ENCODE results near the gene CFAP221. TPM values are rescaled to one million over a fixed set of nuclear protein-coding genes. Genes with fewer than 3 reads are reported as not detected.

The CFAP221 gene
- total RNA-seq, 2 experiments from 2014 or later, result not detected

DNA sequence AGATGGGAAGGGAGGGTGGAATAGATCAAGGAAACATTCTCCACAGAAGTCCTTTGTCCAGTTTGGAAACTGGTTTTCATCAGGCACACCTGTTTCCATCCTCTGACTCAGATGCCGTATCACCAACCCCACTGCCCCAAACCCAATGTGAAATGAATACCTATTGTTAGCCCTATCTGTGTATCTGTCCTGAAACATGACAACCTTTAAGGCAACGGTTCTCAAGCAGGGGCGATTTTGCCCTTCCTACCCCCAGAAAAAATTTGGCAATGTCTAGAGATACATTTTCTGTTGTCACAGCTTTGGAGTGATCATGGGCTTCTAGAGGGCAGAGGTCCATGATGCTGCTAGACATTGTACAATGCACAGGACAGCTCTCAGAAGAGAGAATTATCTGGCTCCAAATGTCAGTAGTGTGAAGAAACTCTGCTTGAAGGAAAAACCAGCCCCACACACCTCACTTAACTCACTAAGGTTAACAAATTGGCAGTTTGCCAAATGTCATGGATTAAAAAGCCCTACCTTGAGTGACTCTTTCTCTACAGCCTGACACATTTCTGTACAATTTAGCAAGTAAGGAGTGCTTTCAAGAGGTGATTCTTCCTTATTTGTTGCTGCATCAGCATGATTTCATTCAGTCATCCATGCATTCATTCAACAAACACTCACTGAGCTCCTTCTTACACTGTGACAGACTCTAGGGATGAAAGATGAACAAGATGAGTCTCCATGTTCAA lies 23.4 kb upstream of the CFAP221 start:
- no peaks in the 10 kb centered on the region for H3K9me3 Mint-ChIP-seq (ENCODE audit: low read depth)
- no peak overlapping the region for H3K4me3 Mint-ChIP-seq
- H3K27me3 Mint-ChIP-seq, result peaks cover 35% of the 10 kb centered on the region
- ChIA-PET CTCF (no interaction called here), POLR2A (no interaction called here)
- H3K4me1 Mint-ChIP-seq, result no peaks in the 10 kb centered on the region
- no peaks in the 10 kb centered on the region for H3K36me3 Mint-ChIP-seq (ENCODE audit: low read depth)
- no peak overlapping the region for H3K27ac Mint-ChIP-seq
- no peak for DNase-seq
- ATAC-seq, result no peak
- intact Hi-C loops (cut with DNase I, micrococcal nuclease), result no loop called here

- ATAC-seq (no peak), DNase-seq (no peak)
- peaks cover 33% of the 10 kb centered on the region for H3K27me3 Mint-ChIP-seq
- no peak overlapping the region for H3K27ac Mint-ChIP-seq
- CTCF ChIA-PET, result no interaction called here
- POLR2A ChIA-PET, result no interaction called here
- no peaks in the 10 kb centered on the region for H3K36me3 Mint-ChIP-seq (ENCODE audit: low read depth)
- H3K4me3 Mint-ChIP-seq, result no peak overlapping the region
- no peaks in the 10 kb centered on the region for H3K9me3 Mint-ChIP-seq (ENCODE audit: low read depth)
- H3K4me1 Mint-ChIP-seq, result no peaks in the 10 kb centered on the region
- intact Hi-C loops (cut with DNase I, micrococcal nuclease), result no loop called here
These were observed 22.7 kb upstream of the CFAP221 start for GRCh38 chr2:119521433-119522050.

- H3K4me3 Mint-ChIP-seq, result no peak overlapping the region
- CTCF ChIA-PET, result interaction anchor here (0.6 kb wide), 1 partner anchor 57 kb away, joined by 3 read pairs; no protein-coding TSS in a partner anchor
- H3K9me3 Mint-ChIP-seq (ENCODE audit: low read depth), result no peaks in the 10 kb centered on the region
- H3K36me3 Mint-ChIP-seq (ENCODE audit: low read depth), result no peaks in the 10 kb centered on the region
- no peak for ATAC-seq
- intact Hi-C loops (cut with DNase I, micrococcal nuclease), result no loop called here
- peaks cover 35% of the 10 kb centered on the region for H3K27me3 Mint-ChIP-seq
- DNase-seq, result no peak
- POLR2A ChIA-PET, result no interaction called here
- no peaks in the 10 kb centered on the region for H3K4me1 Mint-ChIP-seq
- no peak overlapping the region for H3K27ac Mint-ChIP-seq
These were observed 21.6 kb upstream of the CFAP221 start for GRCh38 chr2:119522671-119523070.

DNA sequence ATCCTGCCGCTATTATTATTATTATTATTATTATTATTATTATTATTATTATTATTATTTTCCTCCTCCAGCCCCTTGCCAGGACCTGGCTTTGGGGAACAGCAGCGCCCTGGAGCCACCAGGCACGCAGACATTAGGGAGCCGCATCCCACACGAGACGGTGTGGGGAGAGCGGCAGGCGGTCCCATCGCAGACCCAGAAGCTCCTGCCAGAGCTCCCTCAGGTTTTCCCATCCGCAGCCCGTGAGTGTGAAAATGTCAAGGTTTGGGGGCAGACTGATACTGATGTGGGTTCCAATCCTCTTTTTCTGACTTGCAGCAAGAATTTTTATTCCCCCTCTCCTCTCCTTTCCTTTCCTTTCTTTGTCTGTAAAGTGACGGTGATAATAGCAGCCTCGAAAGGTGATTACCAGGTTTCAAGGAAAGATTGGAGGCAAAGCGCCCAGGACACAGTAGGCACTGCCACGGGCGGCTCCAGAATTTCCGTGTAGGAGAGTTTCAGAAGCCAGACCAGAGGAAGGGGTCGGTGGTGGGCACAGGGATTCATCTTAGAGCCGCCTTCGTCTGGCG lies 20.8 kb upstream of the CFAP221 start:
- ChIA-PET CTCF (interaction anchor here (0.6 kb wide), 1 partner anchor 56 kb away, joined by 3 read pairs; no protein-coding TSS in a partner anchor), POLR2A (no interaction called here)
- Mint-ChIP-seq H3K27ac (no peak overlapping the region), H3K9me3 (ENCODE audit: low read depth) (no peaks in the 10 kb centered on the region), H3K36me3 (ENCODE audit: low read depth) (no peaks in the 10 kb centered on the region), H3K4me1 (no peaks in the 10 kb centered on the region), H3K27me3 (peaks cover 32% of the 10 kb centered on the region), H3K4me3 (no peak overlapping the region)
- DNase-seq (no peak), ATAC-seq (no peak)
- intact Hi-C loops (cut with DNase I, micrococcal nuclease), result no loop called here

GRCh38 chr2:119523952-119524694 lies 20.1 kb upstream of the CFAP221 start, which contains the start of gene SCTR:
SCTR (minus strand) TSS chr2:119524483; CDS start chr2:119524226, 257 bp downstream.
- no peaks in the 10 kb centered on the region for H3K36me3 Mint-ChIP-seq (ENCODE audit: low read depth)
- peak; percentile 6 for DNase-seq
- no peak for ATAC-seq
- no peak within 1 kb of the TSS for H3K27ac Mint-ChIP-seq
- intact Hi-C loops (cut with DNase I, micrococcal nuclease), result no loop called here
- H3K4me1 Mint-ChIP-seq, result no peaks in the 10 kb centered on the region
- POLR2A ChIA-PET, result interaction anchor here (0.5 kb wide), 1 partner anchor 241 kb away, joined by 3 read pairs; no protein-coding TSS in a partner anchor
- CTCF ChIA-PET, result interaction anchor here (0.7 kb wide), 1 partner anchor 115 kb away, joined by 3 read pairs; no protein-coding TSS in a partner anchor
- H3K9me3 Mint-ChIP-seq (ENCODE audit: low read depth), result no peaks in the 10 kb centered on the region
- peaks cover 33% of the 10 kb centered on the region for H3K27me3 Mint-ChIP-seq
- no peak within 1 kb of the TSS for H3K4me3 Mint-ChIP-seq

DNA sequence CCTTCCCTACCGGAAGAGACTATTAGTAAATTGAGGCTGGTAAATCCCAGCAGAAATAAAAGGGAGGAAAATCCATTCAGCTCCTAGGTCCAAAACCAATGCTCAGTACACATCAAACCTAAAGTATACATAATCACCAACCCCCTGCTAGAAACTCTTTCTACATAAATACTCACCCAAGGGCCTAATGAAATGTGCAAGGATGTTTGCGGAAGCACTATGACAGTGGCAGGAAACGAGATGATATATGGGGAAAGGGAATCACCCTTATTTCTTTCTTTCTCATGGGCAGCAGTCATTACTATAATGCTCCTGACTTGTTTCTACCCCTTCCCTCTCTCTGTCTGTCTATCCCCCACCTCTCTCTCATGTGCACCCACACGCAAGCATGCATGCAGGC lies 18.6 kb upstream of the CFAP221 start:
- no peak for DNase-seq
- ATAC-seq, result no peak
- Mint-ChIP-seq H3K9me3 (ENCODE audit: low read depth) (no peaks in the 10 kb centered on the region), H3K27ac (no peak overlapping the region), H3K27me3 (peaks cover 33% of the 10 kb centered on the region), H3K4me3 (no peak overlapping the region), H3K36me3 (ENCODE audit: low read depth) (no peaks in the 10 kb centered on the region), H3K4me1 (no peaks in the 10 kb centered on the region)
- POLR2A ChIA-PET, result no interaction called here
- intact Hi-C loops (cut with DNase I, micrococcal nuclease), result no loop called here
- CTCF ChIA-PET, result no interaction called here

DNA sequence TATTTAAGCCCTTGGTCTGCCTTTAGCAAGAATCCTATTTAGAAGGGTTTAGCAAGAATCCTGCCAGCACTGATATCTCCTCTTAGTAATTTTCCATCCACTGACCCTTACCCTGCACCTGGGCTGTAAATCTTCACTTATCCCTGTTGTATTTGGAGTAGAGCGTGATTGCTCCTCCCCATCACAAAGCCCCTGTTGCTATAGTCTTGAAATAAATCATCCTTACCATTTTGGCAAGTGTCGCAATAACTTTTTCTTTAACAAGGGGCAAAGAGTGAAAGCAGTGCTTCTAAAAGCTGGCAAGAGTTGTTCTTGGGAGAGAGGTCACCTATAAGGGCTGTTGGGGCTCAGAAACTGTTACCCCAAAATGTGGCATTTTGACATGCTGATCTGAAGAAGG lies 16.2 kb upstream of the CFAP221 start:
- ChIA-PET POLR2A (no interaction called here), CTCF (interaction anchor here (0.9 kb wide), 1 partner anchor 12 kb away, joined by 3 read pairs; no protein-coding TSS in a partner anchor)
- H3K27me3 Mint-ChIP-seq, result peaks cover 29% of the 10 kb centered on the region
- intact Hi-C loops (cut with DNase I, micrococcal nuclease), result no loop called here
- H3K9me3 Mint-ChIP-seq (ENCODE audit: low read depth), result peaks cover 3% of the 10 kb centered on the region
- H3K27ac Mint-ChIP-seq, result no peak overlapping the region
- no peak overlapping the region for H3K4me3 Mint-ChIP-seq
- no peaks in the 10 kb centered on the region for H3K36me3 Mint-ChIP-seq (ENCODE audit: low read depth)
- ATAC-seq (no peak), DNase-seq (no peak)
- H3K4me1 Mint-ChIP-seq, result no peaks in the 10 kb centered on the region

DNA sequence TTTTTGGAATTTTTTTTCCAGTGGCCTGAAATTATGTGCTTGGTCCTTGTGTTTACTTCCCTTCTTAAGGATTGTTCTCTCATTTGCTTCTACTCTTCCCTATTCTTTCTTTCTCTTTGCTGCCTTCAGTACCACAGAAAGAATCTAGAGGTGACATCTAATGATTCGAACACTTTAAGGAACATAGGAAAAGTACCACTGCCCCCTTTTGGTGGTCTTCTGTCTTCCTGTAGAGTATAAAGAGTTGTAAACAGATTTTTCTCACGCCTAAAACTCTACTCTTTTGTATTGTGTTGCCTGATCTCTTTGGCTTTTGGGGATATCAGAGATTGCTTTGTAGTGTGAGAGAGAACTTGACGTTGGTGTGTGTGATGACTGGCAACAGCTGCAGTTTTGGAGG lies 13.0 kb upstream of the CFAP221 start:
- no peak overlapping the region for H3K4me3 Mint-ChIP-seq
- ATAC-seq (no peak), DNase-seq (no peak)
- ChIA-PET CTCF (no interaction called here), POLR2A (no interaction called here)
- H3K9me3 Mint-ChIP-seq (ENCODE audit: low read depth), result peaks cover 13% of the 10 kb centered on the region
- intact Hi-C loops (cut with DNase I, micrococcal nuclease), result no loop called here
- no peak overlapping the region for H3K27ac Mint-ChIP-seq
- peaks cover 8% of the 10 kb centered on the region for H3K27me3 Mint-ChIP-seq
- no peaks in the 10 kb centered on the region for H3K36me3 Mint-ChIP-seq (ENCODE audit: low read depth)
- no peaks in the 10 kb centered on the region for H3K4me1 Mint-ChIP-seq

GRCh38 chr2:119533560-119533959 lies 10.7 kb upstream of the CFAP221 start:
- no peaks in the 10 kb centered on the region for H3K4me1 Mint-ChIP-seq
- DNase-seq (no peak), ATAC-seq (no peak)
- intact Hi-C loops (cut with DNase I, micrococcal nuclease), result no loop called here
- no peaks in the 10 kb centered on the region for H3K36me3 Mint-ChIP-seq (ENCODE audit: low read depth)
- no peak overlapping the region for H3K27ac Mint-ChIP-seq
- ChIA-PET POLR2A (interaction anchor here (0.7 kb wide), 1 partner anchor 34 kb away, joined by 5 read pairs; no protein-coding TSS in a partner anchor), CTCF (no interaction called here)
- H3K9me3 Mint-ChIP-seq (ENCODE audit: low read depth), result peaks cover 13% of the 10 kb centered on the region
- H3K27me3 Mint-ChIP-seq, result peaks cover under 1% of the 10 kb centered on the region
- H3K4me3 Mint-ChIP-seq, result no peak overlapping the region

DNA sequence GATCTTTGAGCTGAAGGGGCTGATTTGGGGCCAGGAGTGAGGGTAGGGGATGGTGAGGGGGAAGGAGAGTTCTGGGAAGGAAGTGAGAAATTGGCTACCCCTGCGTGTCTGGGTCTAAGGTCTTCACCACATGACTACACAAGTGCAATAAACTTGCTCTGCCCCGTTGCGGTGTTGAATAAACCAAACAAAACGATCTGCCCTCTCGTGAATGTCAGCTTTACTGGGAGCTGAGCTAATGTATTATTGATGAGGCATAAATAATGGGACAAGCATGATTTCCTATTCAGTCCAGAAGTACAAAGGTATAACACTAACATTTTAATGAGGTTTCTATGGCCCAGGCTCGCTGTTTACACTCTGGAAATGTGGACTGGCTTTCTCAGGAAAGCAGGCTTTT lies 8.0 kb upstream of the CFAP221 start:
- Mint-ChIP-seq H3K4me3 (no peak overlapping the region), H3K4me1 (no peaks in the 10 kb centered on the region), H3K27me3 (peaks cover 7% of the 10 kb centered on the region), H3K27ac (no peak overlapping the region), H3K36me3 (ENCODE audit: low read depth) (no peaks in the 10 kb centered on the region), H3K9me3 (ENCODE audit: low read depth) (peaks cover 13% of the 10 kb centered on the region)
- ChIA-PET POLR2A (no interaction called here), CTCF (interaction anchor here (0.9 kb wide), 1 partner anchor 60 kb away, joined by 4 read pairs; no protein-coding TSS in a partner anchor)
- intact Hi-C loops (cut with DNase I, micrococcal nuclease), result no loop called here
- ATAC-seq, result no peak
- no peak for DNase-seq

DNA sequence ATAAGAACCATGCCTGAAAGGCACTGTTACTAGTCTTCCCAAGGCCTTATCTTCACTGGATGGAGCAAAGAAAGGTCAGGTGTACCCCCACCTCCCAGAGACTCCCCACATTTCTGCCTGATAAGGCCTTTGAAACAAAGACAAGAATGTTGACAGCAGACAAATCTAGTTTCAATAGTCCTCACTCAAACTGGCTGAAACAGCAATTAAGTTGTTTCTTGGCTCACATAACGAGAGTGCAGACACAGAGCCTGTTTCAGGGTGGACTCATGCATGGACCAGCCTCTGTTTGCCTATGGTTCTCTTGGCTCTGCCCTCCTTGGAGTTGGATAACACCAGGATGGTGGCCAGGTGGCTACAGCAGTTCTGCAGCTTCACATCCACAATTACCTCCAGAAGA lies 7.5 kb upstream of the CFAP221 start:
- Mint-ChIP-seq H3K4me1 (no peaks in the 10 kb centered on the region), H3K36me3 (ENCODE audit: low read depth) (no peaks in the 10 kb centered on the region), H3K27me3 (peaks cover 9% of the 10 kb centered on the region), H3K27ac (no peak overlapping the region), H3K9me3 (ENCODE audit: low read depth) (peaks cover 13% of the 10 kb centered on the region), H3K4me3 (no peak overlapping the region)
- DNase-seq, result no peak
- CTCF ChIA-PET, result interaction anchor here (0.9 kb wide), 1 partner anchor 60 kb away, joined by 4 read pairs; no protein-coding TSS in a partner anchor
- intact Hi-C loops (cut with DNase I, micrococcal nuclease), result no loop called here
- no peak for ATAC-seq
- POLR2A ChIA-PET, result no interaction called here

Data from activated CD4-positive, alpha-beta T cell treated with anti-CD3 and anti-CD28 coated beads for 36 hours (primary cell).